ENCODE measurements around the gene SLC36A2. TPM values are rescaled to one million over a fixed set of nuclear protein-coding genes. Genes with fewer than 3 reads are reported as not detected.

The SLC36A2 gene
- total RNA-seq, 4 donors from 2014 or later: not detected

DNA sequence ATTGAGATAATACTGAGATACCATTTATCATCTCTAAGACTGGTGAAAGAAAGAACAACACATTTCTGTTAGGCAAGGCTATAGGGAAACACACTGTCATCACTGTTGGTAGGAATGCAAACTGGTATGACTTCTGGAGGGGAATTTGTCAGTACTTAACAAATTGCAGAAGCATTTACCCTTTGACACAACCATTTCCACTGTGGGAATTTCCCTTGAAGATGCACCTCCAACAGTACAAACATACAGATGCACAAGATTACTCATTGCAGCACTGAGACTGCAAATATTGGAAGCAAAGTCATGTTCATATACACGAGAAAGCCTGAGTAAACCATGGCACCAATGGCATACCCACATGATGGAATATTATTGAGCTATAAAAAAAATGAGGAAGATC lies 76.8 kb downstream of the SLC36A2 start:
- no peak overlapping the region for H3K27ac ChIP-seq
- no peak overlapping the region for H3K4me3 ChIP-seq
- no peaks in the 10 kb centered on the region for H3K27me3 ChIP-seq
- H3K9me3 ChIP-seq: no peaks in the 10 kb centered on the region
- DNase-seq: no peak
- peaks cover 0 to 28% (median 0%) of the 10 kb centered on the region in 3 donors for H3K36me3 ChIP-seq
- no peaks in the 10 kb centered on the region for H3K4me1 ChIP-seq
- TF ChIP-seq, protein P1, sequence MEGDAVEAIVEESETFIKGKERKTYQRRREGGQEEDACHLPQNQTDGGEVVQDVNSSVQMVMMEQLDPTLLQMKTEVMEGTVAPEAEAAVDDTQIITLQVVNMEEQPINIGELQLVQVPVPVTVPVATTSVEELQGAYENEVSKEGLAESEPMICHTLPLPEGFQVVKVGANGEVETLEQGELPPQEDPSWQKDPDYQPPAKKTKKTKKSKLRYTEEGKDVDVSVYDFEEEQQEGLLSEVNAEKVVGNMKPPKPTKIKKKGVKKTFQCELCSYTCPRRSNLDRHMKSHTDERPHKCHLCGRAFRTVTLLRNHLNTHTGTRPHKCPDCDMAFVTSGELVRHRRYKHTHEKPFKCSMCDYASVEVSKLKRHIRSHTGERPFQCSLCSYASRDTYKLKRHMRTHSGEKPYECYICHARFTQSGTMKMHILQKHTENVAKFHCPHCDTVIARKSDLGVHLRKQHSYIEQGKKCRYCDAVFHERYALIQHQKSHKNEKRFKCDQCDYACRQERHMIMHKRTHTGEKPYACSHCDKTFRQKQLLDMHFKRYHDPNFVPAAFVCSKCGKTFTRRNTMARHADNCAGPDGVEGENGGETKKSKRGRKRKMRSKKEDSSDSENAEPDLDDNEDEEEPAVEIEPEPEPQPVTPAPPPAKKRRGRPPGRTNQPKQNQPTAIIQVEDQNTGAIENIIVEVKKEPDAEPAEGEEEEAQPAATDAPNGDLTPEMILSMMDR (IDR thresholded peaks at IDR 0.05): no peak
- no peak for TF ChIP-seq POLR2A (IDR thresholded peaks at IDR 0.05)

DNA sequence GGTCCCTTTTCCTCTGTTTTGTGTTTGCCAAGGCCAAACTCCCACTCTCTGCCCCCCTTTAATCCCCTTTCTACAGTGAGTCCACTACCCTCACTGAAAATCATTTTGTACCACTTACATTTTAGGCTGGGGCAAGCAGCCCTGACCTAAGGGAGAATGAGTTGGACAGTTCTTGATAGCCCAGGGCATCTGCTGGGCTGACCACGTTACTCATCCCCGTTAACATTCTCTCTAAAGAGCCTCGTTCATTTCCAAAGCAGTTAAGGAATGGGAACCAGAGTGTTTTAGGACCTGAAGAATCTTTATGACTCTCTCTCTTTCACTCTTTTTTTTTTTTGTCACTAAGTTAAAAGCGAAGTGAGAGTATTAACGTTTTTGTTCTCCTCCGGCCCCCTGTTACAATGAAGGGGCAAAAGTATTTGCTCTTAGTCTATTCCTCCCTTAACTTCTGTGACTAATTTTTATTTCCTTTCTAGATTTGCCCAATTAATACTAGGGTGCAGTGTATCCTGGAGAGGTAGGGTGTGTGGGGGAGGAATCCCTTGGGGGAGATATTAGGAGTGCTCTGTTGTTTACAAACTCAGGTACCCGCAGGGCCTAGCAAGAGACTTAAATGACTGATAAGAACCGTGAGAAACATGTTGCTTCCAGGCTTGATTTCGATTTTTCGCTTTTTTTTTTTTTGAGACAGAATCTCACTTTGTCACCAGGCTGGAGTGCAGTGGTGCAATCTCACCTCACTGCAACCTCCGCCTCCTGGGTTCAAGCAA lies 79.7 kb downstream of the SLC36A2 start:
- Histone ChIP-seq H3K36me3 (peaks cover 0 to 28% (median 0%) of the 10 kb centered on the region in 3 donors), H3K9me3 (no peaks in the 10 kb centered on the region), H3K27ac (no peak overlapping the region), H3K27me3 (no peaks in the 10 kb centered on the region), H3K4me1 (no peaks in the 10 kb centered on the region), H3K4me3 (no peak overlapping the region)
- no peak for TF ChIP-seq POLR2A (IDR thresholded peaks at IDR 0.05)
- TF ChIP-seq, protein P1 (IDR thresholded peaks at IDR 0.05): no peak
- DNase-seq: no peak

Other genes with a start within 250 kb of the SLC36A2 start
- 100 to 1,000 TPM in 1 of 4 donors, 10 to 100 TPM in 3; 11.2 to 228 (median 30.1) TPM for gene ANXA6, start 189.8 kb downstream of the SLC36A2 start, total RNA-seq
- 10 to 100 TPM; 15.8 to 86.6 (median 33.3) TPM for gene CCDC69, start 123.5 kb downstream of the SLC36A2 start, total RNA-seq
- gene GM2A, start 94.4 kb downstream of the SLC36A2 start, total RNA-seq: 10 to 100 TPM; 15.1 to 27.2 (median 16.8) TPM
- gene SLC36A3, start 43.8 kb downstream of the SLC36A2 start, total RNA-seq: not detected
- gene SLC36A1, start 100.0 kb upstream of the SLC36A2 start, total RNA-seq: 100 to 1,000 TPM in 2 of 4 donors, 10 to 100 TPM in 2; 23.9 to 171 (median 107) TPM
- gene FAT2, start 243.8 kb upstream of the SLC36A2 start, total RNA-seq: under 1 TPM in 1 of 4 donors, not detected in 3; under 0.01 TPM